ENCODE measurements around the gene DEDD.

GRCh38 chr1:161153176-161153575 is 20.7 kb upstream of the DEDD start:
- TF ChIP-seq POLR2A (IDR thresholded peaks at IDR 0.05): no peak
- no peak for TF ChIP-seq EP300 (IDR thresholded peaks at IDR 0.05)
